Measurements from ENCODE around the gene MAP3K6.
A peak's percentile ranks its signal among the peaks of the same experiment; 100 is the strongest.

Gene MAP3K6

GRCh38 chr1:27397749-27398148, 31.0 kb upstream of the MAP3K6 start:
- H3K4me3 ChIP-seq (ENCODE audit: insufficient read depth, low read depth, low read length, poor library complexity, severe bottlenecking): no peak overlapping the region
- H3K4me1 ChIP-seq (ENCODE audit: control insufficient read depth, insufficient read depth, low read length, poor library complexity, severe bottlenecking): peaks cover 7% of the 10 kb centered on the region
- H3K27me3 ChIP-seq (replicated peaks; ENCODE audit: control insufficient read depth, insufficient read depth, low read length, poor library complexity, severe bottlenecking): no peaks in the 10 kb centered on the region
- no peaks in the 10 kb centered on the region for H3K36me3 ChIP-seq (ENCODE audit: control insufficient read depth, insufficient read depth, low read length)
- no peak for DNase-seq
- H3K9me3 ChIP-seq (ENCODE audit: control insufficient read depth, low read length): no peaks in the 10 kb centered on the region
- H3K27ac ChIP-seq (ENCODE audit: insufficient read depth, low read length, poor library complexity, severe bottlenecking): no peak overlapping the region

DNA sequence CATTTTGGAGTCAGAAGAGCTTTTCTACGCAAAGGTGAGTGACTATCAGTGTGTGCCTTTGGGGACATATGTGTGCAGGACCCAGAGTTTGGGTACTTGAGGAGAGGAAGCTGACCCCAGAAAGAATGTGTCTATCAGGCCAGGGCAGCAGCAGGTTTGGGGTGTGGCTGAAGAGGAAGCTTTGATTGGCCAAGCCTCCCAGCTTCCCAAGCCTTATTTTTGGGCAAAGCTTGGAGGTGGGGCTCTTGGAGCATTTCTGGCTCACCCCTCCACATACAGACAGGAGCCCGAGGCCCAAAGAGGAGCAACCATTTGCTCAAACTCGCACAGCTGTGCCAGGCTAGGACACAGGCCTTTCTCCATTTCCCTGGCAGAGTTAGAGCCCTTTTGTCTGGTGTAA, 30.3 kb upstream of the MAP3K6 start:
- Histone ChIP-seq H3K36me3 (ENCODE audit: control insufficient read depth, insufficient read depth, low read length) (no peaks in the 10 kb centered on the region), H3K27ac (ENCODE audit: insufficient read depth, low read length, poor library complexity, severe bottlenecking) (no peak overlapping the region), H3K4me1 (ENCODE audit: control insufficient read depth, insufficient read depth, low read length, poor library complexity, severe bottlenecking) (peaks cover 9% of the 10 kb centered on the region), H3K27me3 (replicated peaks; ENCODE audit: control insufficient read depth, insufficient read depth, low read length, poor library complexity, severe bottlenecking) (no peaks in the 10 kb centered on the region), H3K9me3 (ENCODE audit: control insufficient read depth, low read length) (no peaks in the 10 kb centered on the region), H3K4me3 (ENCODE audit: insufficient read depth, low read depth, low read length, poor library complexity, severe bottlenecking) (no peak overlapping the region)
- no peak for DNase-seq

DNA sequence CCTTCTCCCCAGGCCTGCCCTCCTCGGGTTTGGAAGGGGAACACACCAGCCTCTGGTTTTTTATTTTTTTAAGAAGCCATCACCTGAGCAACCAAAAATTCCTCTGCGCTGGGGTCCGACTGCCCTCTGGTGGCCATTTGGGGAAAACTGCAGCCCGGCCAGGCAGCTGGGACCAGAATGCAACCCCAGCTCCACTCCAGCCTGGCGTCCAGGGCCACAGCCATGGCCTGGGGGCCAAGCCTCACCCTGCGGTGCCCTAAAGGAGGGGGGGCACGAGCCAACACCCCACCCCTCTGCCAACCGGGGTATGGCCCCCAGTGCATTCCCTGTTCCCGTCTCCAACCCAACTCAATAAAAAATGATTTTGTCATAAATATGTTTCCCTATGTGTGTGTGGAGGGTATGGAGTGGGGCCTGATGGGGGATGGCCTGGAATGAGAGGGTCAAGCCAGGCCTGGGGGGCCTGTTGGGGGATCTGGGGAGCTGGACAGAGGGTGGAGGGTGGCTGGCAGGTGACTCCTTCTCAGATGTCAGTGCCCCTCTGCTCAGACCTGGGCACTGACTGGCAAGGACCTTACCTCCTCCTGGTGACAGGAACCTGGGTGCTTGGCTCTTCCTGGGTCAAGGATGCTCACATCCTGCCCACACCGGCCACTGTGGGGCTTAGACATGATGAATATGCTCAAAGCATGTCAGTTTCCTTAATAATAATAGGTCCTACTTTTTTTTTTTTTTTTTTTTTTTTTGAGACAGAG, 28.9 kb upstream of the MAP3K6 start:
- Histone ChIP-seq H3K36me3 (ENCODE audit: control insufficient read depth, insufficient read depth, low read length) (no peaks in the 10 kb centered on the region), H3K27me3 (replicated peaks; ENCODE audit: control insufficient read depth, insufficient read depth, low read length, poor library complexity, severe bottlenecking) (no peaks in the 10 kb centered on the region), H3K4me3 (ENCODE audit: insufficient read depth, low read depth, low read length, poor library complexity, severe bottlenecking) (no peak overlapping the region), H3K27ac (ENCODE audit: insufficient read depth, low read length, poor library complexity, severe bottlenecking) (no peak overlapping the region), H3K9me3 (ENCODE audit: control insufficient read depth, low read length) (no peaks in the 10 kb centered on the region), H3K4me1 (ENCODE audit: control insufficient read depth, insufficient read depth, low read length, poor library complexity, severe bottlenecking) (peaks cover 18% of the 10 kb centered on the region)
- peak; percentile 65 to 70 (median 67) for DNase-seq

- Histone ChIP-seq H3K36me3 (ENCODE audit: control insufficient read depth, insufficient read depth, low read length) (no peaks in the 10 kb centered on the region), H3K4me1 (ENCODE audit: control insufficient read depth, insufficient read depth, low read length, poor library complexity, severe bottlenecking) (peaks cover 18% of the 10 kb centered on the region), H3K27me3 (replicated peaks; ENCODE audit: control insufficient read depth, insufficient read depth, low read length, poor library complexity, severe bottlenecking) (no peaks in the 10 kb centered on the region), H3K27ac (ENCODE audit: insufficient read depth, low read length, poor library complexity, severe bottlenecking) (no peak overlapping the region), H3K4me3 (ENCODE audit: insufficient read depth, low read depth, low read length, poor library complexity, severe bottlenecking) (no peak overlapping the region), H3K9me3 (ENCODE audit: control insufficient read depth, low read length) (no peaks in the 10 kb centered on the region)
- DNase-seq: no peak
Observed at GRCh38 chr1:27394925-27395324, 28.2 kb upstream of the MAP3K6 start.

- Histone ChIP-seq H3K27ac (ENCODE audit: insufficient read depth, low read length, poor library complexity, severe bottlenecking) (no peak overlapping the region), H3K4me3 (ENCODE audit: insufficient read depth, low read depth, low read length, poor library complexity, severe bottlenecking) (no peak overlapping the region), H3K9me3 (ENCODE audit: control insufficient read depth, low read length) (no peaks in the 10 kb centered on the region), H3K27me3 (replicated peaks; ENCODE audit: control insufficient read depth, insufficient read depth, low read length, poor library complexity, severe bottlenecking) (no peaks in the 10 kb centered on the region), H3K4me1 (ENCODE audit: control insufficient read depth, insufficient read depth, low read length, poor library complexity, severe bottlenecking) (peaks cover 18% of the 10 kb centered on the region), H3K36me3 (ENCODE audit: control insufficient read depth, insufficient read depth, low read length) (no peaks in the 10 kb centered on the region)
- DNase-seq: no peak
Observed at GRCh38 chr1:27394282-27394658, 27.5 kb upstream of the MAP3K6 start.

DNA sequence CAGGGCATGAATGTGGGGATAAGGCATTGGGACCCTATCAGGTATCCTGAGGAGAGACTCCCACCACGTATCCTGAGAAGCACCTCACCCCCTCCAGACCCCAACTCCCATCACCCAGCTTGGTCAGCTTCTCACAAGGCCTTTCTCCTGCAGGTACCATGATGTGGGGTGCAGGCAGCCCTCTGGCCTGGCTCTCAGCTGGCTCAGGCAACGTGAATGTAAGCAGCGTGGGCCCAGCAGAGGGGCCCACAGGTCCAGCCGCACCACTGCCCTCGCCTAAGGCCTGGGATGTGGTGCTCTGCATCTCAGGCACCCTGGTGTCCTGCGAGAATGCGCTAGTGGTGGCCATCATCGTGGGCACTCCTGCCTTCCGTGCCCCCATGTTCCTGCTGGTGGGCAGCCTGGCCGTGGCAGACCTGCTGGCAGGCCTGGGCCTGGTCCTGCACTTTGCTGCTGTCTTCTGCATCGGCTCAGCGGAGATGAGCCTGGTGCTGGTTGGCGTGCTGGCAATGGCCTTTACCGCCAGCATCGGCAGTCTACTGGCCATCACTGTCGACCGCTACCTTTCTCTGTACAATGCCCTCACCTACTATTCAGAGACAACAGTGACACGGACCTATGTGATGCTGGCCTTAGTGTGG, 27.0 kb upstream of the MAP3K6 start:
- H3K27ac ChIP-seq (ENCODE audit: insufficient read depth, low read length, poor library complexity, severe bottlenecking): no peak overlapping the region
- H3K36me3 ChIP-seq (ENCODE audit: control insufficient read depth, insufficient read depth, low read length): no peaks in the 10 kb centered on the region
- H3K4me1 ChIP-seq (ENCODE audit: control insufficient read depth, insufficient read depth, low read length, poor library complexity, severe bottlenecking): peaks cover 18% of the 10 kb centered on the region
- DNase-seq: no peak
- H3K9me3 ChIP-seq (ENCODE audit: control insufficient read depth, low read length): no peaks in the 10 kb centered on the region
- no peak overlapping the region for H3K4me3 ChIP-seq (ENCODE audit: insufficient read depth, low read depth, low read length, poor library complexity, severe bottlenecking)
- H3K27me3 ChIP-seq (replicated peaks; ENCODE audit: control insufficient read depth, insufficient read depth, low read length, poor library complexity, severe bottlenecking): no peaks in the 10 kb centered on the region

DNA sequence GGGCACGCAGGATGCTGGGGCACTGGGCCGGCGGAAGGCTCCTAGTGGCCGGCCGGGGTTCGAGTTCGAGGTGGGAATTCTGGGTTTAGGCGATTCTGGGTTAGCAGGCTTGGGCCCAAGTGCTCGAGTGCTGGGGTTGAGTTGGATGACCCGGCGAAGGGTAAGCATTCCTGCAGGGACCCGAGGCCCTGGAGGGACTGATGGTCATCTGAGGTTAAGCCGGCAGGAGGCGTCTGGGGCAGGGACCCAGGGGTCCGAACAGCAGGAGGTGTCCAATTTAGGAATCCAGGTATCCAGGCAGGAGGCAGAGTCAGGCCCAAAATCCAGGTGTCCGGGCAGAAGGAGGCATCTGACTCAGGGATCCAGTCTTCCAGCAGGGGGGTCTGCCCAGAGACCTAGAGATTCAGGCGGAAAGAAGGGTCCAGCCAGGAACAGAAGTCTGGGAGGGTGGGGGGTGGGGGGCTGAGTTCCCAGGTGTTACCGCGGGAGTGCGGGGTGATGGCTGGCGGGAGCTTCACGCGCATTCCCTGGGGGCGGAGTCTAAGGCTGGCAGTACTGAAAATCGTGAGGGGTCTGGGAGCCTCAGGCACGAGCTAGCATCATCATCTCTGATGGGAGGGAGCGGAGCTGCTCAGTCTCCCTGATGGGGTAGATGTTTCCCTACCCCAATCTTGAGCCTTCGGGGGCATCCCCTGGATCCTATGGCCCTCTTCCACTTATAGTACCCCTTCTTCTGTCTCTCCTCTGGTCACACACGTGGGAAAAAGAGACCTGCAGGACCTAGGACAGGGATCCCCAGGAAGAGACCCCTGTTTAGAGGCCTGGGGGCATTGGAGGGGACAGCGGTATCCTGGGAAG, 26.2 kb upstream of the MAP3K6 start:
- no peaks in the 10 kb centered on the region for H3K9me3 ChIP-seq (ENCODE audit: control insufficient read depth, low read length)
- H3K27me3 ChIP-seq (replicated peaks; ENCODE audit: control insufficient read depth, insufficient read depth, low read length, poor library complexity, severe bottlenecking): no peaks in the 10 kb centered on the region
- DNase-seq: no peak
- no peaks in the 10 kb centered on the region for H3K36me3 ChIP-seq (ENCODE audit: control insufficient read depth, insufficient read depth, low read length)
- H3K27ac ChIP-seq (ENCODE audit: insufficient read depth, low read length, poor library complexity, severe bottlenecking): peak overlapping the region; percentile 47
- peaks cover 18% of the 10 kb centered on the region for H3K4me1 ChIP-seq (ENCODE audit: control insufficient read depth, insufficient read depth, low read length, poor library complexity, severe bottlenecking)
- H3K4me3 ChIP-seq (ENCODE audit: insufficient read depth, low read depth, low read length, poor library complexity, severe bottlenecking): peak overlapping the region; percentile 58

DNA sequence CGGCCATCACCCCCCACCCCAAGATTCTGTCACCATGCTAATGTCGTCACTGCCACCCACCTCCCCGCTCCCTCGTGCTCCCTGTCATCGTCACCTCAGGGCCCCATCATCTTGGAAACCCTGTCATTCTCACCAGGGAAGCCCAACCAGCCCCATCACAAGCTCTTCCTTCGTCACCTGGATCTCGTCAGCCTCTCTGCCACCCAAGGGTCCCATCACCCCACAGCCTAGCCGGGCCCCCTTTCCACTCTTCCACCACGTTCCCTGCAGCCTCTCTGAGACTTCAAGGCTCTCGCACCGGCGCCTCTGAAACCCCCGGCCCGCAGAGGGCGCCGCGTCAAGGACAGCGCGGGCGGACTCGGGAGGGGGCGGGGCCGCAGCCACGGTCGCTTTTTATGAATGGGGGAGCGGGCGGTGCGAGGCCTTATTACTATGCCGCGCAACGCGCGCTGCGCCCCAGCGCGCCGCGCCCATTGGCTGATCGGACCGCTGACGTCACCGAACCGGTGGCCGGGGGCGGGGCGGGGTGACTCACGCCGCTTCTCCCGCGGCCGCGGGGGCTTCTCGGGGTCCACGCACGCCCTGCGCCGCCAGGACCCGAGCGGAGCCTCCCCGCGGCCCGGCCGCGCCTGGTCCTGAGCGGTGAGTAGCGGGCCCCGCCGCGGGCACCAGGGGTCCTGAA, 25.5 kb upstream of the MAP3K6 start, which contains the start of gene GPR3:
Gene GPR3 (plus strand): TSS at position 527 of the 682 bp plus-strand sequence. CDS start 1,177 bp downstream, outside the sequence.
- H3K4me1 ChIP-seq (ENCODE audit: control insufficient read depth, insufficient read depth, low read length, poor library complexity, severe bottlenecking): peaks cover 18% of the 10 kb centered on the region
- H3K27me3 ChIP-seq (replicated peaks; ENCODE audit: control insufficient read depth, insufficient read depth, low read length, poor library complexity, severe bottlenecking): no peaks in the 10 kb centered on the region
- peak within 1 kb of the TSS; percentile 58 for H3K4me3 ChIP-seq (ENCODE audit: insufficient read depth, low read depth, low read length, poor library complexity, severe bottlenecking)
- DNase-seq: peak; percentile 90 to 93 (median 92)
- peak within 1 kb of the TSS; percentile 47 for H3K27ac ChIP-seq (ENCODE audit: insufficient read depth, low read length, poor library complexity, severe bottlenecking)
- no peaks in the 10 kb centered on the region for H3K9me3 ChIP-seq (ENCODE audit: control insufficient read depth, low read length)
- H3K36me3 ChIP-seq (ENCODE audit: control insufficient read depth, insufficient read depth, low read length): no peaks in the 10 kb centered on the region

DNA sequence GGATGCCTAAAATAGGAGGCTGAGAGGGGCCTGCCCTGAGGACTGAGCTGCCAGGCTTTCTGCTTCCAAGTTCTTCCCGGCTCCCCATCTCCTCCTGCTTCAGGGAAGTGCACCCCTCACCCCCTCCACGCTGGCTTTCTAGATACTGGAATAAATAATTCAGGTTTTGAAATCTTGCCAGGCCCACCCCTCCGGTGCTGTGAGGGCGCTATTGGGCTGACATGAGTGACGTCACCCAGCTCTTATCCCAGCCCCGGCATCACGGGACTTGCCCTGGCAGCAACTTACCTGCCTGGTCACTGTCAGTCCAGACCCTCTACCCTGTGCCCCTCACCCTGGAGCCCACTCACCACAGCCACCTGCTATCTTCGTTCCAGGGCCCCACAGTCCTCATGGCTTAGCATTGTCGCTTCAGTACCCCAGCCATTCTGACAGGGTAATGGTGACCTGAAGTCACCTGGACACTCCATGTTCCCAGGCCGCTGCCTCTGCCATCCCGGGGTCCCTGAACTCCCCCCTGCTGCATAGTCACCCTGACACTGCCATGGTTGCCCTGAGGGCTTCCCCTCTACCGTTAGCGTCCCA, 24.8 kb upstream of the MAP3K6 start:
- Histone ChIP-seq H3K4me3 (ENCODE audit: insufficient read depth, low read depth, low read length, poor library complexity, severe bottlenecking) (peak overlapping the region; percentile 27), H3K9me3 (ENCODE audit: control insufficient read depth, low read length) (no peaks in the 10 kb centered on the region), H3K4me1 (ENCODE audit: control insufficient read depth, insufficient read depth, low read length, poor library complexity, severe bottlenecking) (peaks cover 18% of the 10 kb centered on the region), H3K36me3 (ENCODE audit: control insufficient read depth, insufficient read depth, low read length) (no peaks in the 10 kb centered on the region), H3K27me3 (replicated peaks; ENCODE audit: control insufficient read depth, insufficient read depth, low read length, poor library complexity, severe bottlenecking) (no peaks in the 10 kb centered on the region), H3K27ac (ENCODE audit: insufficient read depth, low read length, poor library complexity, severe bottlenecking) (no peak overlapping the region)
- DNase-seq: peak in 1 of 3 donors; percentile 27

Data from effector memory CD4-positive, alpha-beta T cell (primary cell).